GM11168 (cell line): ENCODE data around the gene TMEM41B.

ENCODE experiments used
- in situ Hi-C: fragments of 300-500 bp; cut with MboI; formaldehyde crosslinking; loops from one replicate; pipeline ENCODE4 v1.12.0; 2022; ENCODE audit warnings: low sequenced_read_pairs; ENCODE audit not compliant: unreplicated experiment

The TMEM41B gene

DNA sequence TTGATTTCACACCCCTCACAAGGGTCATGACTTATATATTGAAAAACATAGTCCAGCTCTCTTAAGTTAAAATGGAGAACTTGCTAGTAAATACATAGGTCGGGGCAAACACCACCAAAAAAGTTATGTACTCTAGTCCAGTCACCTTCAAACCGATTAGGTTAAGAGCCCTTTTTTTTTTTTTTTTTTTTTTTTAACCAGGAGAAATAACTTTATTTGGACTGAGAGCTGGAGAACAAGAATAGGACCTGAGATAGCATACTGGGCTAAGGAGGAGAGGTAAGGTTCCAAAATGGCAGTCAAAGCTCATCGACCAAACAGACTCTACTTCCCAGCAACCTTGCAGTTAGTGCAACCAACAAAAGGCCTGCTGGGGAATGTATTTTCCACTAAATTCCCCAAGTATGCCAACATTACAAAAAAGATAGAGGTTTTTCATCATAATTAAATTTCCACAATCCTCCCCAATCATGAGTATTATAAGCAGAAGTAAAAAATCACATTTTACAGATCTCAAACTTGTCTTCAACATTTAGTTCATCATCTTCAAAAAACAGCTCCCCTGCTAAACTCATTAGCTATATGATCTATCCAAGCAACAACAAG is 3.8 kb downstream of the TMEM41B start:
- in situ Hi-C loops: no loop called here

DNA sequence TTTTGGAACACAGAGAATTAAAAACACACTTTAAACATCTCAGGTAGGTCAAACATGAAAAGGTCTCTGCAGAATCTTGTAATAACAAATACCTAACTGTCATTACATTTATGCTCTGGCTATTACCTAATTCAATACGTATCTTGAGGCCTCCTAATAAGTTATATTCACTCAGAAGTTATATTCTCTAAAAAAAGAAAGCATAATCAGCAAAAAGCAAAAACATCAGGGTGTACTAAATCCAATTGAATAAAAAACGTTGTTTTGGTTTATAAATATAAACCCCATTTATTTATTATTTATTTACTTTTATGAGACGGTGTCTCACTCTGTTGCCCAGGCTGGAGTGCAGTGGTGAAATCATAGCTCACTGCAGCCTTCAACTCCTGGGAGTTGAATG is 10.2 kb downstream of the TMEM41B start:
- in situ Hi-C loops: no loop called here

- in situ Hi-C loops: no loop called here
Observed at GRCh38 chr11:9302448-9302847, 11.9 kb downstream of the TMEM41B start.

DNA sequence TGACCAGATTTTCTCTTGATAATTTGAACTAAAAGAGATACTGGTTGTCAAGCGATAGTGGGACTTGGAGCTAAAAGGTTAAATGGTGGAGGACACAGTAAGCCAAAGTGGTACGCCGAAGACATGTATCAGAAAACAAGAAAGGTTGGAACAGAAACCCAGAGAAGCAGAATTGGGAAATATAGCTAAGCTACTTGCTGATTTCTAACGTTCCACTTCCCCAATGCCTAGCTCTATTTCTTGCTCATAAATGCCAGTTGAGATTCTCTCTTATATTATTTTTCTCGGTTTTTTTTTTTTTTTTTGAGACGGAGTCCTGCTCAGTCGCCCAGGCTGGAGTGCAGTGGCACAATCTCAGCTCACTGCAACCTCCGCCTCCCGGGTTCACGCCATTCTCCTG is 12.7 kb downstream of the TMEM41B start:
- in situ Hi-C loops: no loop called here

- in situ Hi-C loops: no loop called here
Observed at GRCh38 chr11:9293646-9294045, 20.7 kb downstream of the TMEM41B start.

DNA sequence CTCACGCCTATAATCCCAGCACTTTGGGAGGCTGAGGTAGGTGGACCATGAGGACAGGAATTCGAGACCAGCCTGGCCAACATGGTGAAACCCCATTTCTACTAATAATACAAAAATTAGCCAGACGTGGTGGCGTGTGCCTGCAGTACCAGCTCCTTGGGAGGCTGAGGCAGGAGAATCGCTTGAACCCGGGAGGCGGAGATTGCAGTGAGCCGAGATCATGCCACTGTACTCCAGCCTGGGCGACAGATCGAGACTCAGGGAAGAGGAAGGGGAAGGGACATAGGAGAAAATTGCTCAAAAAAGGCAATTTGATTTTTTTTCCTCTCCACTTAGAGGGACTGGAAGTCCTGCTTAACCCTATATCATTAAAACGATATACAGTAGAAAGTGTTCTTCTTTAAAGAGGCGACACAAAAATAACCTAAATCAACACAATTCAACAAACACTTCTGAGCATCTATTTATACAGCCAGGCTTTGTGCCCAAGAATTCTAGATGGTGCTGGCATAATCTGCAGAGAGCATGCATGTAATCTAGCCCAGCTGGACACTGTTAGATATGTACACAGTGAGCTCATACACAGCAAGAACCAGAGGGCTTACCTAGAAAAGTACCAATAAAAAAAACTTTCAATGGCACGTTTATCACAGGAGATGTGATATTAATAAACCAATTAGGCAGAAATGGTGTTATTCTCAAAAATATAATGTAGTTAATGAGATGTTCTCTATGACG is 28.4 kb downstream of the TMEM41B start:
- in situ Hi-C loops: no loop called here

GRCh38 chr11:9280655-9281301 is 33.6 kb downstream of the TMEM41B start:
- in situ Hi-C loops: no loop called here

GRCh38 chr11:9277176-9277575 is 37.2 kb downstream of the TMEM41B start:
- in situ Hi-C loops: no loop called here

DNA sequence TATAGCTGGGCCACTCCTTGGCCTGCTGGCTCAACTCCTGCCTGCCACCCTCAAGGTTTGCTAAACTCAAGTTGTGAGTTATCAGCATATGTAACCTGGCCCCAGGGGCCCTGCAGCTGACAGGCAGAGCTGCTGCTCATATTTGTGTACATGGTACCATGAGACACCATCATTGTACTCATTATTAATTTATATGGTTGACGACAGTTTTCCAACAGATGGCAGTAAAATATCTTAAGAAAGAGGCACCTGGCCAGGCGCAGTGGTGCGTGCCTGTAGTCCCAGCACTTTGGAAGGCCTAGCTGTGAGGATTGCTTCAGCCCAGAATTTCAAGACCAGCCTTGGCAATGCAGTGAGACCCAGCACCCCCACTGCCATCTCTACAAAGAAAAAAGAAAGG is 37.8 kb downstream of the TMEM41B start:
- in situ Hi-C loops: no loop called here

- in situ Hi-C loops: no loop called here
Observed at GRCh38 chr11:9274499-9275258, 39.7 kb downstream of the TMEM41B start.

DNA sequence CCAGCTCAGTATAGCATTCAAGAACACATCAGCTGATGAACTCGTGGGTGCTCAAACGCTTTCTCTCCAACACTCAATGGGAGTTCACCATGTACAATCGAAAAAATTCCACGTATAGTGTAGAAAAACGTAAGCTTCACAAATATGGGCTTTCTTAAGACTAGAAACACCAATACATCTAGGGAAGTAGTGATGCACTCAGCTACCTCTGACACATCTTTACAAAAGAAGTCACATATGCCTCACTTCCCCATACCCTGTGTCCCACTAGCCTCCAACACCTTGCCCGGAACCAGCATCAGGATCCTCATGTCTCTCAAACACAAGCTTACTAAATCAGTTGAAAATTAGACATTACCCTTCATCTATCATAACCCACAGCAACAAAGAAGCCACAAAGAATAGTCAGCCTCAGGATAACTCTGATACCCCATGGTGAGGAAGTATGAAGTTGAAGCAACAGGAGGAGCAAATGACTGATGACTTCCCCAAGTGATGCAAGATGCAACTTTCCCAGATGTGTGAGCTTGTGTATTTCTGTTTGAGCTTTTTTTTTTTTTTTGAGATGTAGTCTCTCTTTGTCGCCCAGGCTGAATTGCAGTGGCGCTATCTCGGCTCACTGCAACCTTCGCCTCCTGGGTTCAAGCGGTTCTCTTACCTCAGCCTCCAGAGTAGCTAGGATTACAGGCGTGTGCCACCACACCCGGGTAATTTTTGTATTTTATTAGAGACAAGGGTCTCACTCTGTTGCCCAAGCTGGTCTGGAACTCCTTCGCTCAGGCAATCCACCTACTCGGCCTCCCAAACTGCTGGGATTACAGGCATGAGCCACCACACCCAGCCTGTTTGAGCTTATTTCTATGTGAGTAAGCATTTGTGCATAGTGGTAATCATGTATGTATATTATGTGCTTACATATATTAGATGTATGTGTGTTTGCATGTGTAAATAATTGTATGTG is 40.7 kb downstream of the TMEM41B start:
- in situ Hi-C loops: no loop called here

- in situ Hi-C loops: no loop called here
Observed at GRCh38 chr11:9269492-9270013, 44.8 kb downstream of the TMEM41B start.

GRCh38 chr11:9267680-9268079 is 46.7 kb downstream of the TMEM41B start:
- in situ Hi-C loops: no loop called here

GRCh38 chr11:9266926-9267325 is 47.5 kb downstream of the TMEM41B start:
- in situ Hi-C loops: no loop called here

GRCh38 chr11:9266132-9266736 is 48.2 kb downstream of the TMEM41B start:
- in situ Hi-C loops: no loop called here

DNA sequence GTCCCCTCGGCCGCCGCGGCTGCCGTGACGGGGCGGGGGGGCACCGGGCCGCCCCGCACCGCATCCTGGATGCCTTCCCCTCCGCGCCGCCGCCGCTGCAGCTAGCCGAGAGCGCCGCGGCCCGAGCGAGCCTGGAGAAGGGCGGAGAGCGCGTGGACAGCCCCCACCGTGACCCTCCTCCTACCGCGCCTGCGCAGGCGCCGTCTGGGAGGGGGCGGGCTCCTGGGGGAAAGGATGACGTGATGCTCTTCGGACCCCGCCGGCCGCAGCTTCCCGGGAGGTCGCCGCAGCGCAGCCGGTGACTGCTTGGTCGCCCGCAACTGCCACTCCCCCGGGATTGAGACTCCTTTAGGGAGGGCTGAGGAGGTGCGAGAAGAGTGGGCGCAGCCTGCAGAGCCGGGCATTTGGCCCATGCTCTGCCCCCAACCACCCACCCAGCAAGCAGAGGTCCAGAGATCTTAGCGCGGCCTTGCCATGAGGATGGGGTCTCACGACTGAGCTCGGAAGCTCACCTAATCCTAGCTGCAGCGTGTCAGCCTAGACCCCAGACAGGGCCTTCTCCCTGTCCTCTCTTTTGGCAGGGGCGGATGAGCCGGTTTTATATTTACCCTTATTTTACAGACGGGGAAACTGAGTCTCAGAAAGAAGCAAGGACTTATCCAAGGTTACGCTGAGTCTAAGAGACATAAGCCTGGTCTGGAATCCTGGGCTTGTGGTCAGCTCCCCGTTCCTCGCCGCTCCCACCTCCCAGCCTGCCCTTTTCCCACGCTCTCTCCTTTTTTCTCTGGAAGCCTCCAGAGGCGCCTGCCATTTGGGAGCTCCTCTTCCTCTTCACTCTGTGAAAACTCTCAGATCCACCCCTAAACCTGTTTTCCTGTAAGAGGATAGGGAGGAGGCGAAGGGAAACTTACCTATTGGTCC is 48.9 kb downstream of the TMEM41B start, which contains the start of gene DENND5A:
DENND5A (minus strand) TSS at position 140 of the 921 bp plus-strand sequence. CDS start 281 bp downstream, outside the sequence.
- in situ Hi-C loops: no loop called here

DNA sequence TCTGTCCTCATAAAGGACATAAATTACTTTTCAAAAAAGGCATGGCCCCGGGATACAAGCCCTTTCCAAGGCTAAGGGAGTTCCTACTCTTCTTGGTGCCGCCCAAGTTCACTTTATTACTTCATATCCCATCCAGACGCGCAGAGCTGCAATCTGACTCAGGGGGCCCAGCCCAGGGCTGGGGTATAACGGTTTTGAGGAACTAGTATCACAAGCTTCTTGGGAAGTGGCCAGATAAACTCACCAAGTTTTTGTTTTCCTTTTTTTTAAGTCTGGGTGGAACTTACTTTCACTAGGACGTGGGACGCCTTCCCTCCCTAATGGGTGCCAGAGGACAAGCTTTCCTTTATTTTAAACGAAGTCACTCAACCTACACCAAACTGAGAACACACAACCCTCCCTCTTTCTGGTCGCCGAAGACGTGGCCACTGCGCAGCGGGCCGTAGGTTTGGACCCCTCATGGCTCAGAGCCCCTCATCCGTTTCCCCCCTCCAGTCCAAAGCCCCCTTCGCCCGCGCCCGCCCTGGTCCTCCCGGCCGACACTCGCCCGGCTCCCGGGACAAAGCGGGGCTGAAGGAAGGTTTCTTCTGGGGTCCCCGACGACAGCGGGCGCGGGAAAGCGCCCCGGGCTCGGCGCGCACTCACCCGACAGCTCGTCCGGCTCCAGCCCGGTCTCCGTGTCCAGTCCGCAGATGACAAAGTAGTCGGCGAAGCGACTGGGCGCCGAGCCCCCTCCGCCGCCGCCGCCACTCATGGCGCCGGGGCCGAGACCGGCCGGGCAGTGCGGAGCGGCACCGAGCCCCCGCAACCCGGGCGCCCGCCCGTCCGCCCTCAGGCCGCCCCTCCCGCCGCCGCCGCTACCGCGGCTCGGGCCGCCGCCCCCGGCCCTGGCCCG is 49.8 kb downstream of the TMEM41B start:
- in situ Hi-C loops: no loop called here
